Activated CD4-positive, alpha-beta T cell treated with anti-CD3 and anti-CD28 coated beads for 36 hours (primary cell): ENCODE data around the gene SPRYD3. TPM values are rescaled to one million over a fixed set of nuclear protein-coding genes. Genes with fewer than 3 reads are reported as not detected.

Experiments
- ATAC-seq: fragments of 200-7000 bp; cut with Tn5 transposase; one replicate; pipeline ENCODE4 v1.10.0; 2021; ENCODE audit warnings: mild to moderate bottlenecking, moderate library complexity
- CTCF ChIA-PET: fragments of 350-600 bp; sonication (Branson Sonifier 250); formaldehyde crosslinking; loops from one replicate; lab custom pipeline; 2021; ENCODE audit warnings: antibody characterized with exemption; lab: Charles Lee
- POLR2A ChIA-PET: fragments of 350-600 bp; sonication (Branson Sonifier 250); formaldehyde crosslinking; loops from one replicate; lab custom pipeline; 2021; ENCODE audit warnings: antibody characterized with exemption, inconsistent platforms; lab: Charles Lee
- DNase-seq: peaks from one replicate; pipeline ENCODE4 v3.0.0-alpha.2; 2020
- H3K27ac Mint-ChIP-seq: one replicate; pipeline ENCODE4 v1.8.0; 2021; ENCODE audit warnings: mixed read lengths
- H3K27me3 Mint-ChIP-seq: one replicate; pipeline ENCODE4 v1.8.0; 2021; ENCODE audit warnings: mixed read lengths
- H3K36me3 Mint-ChIP-seq: one replicate; pipeline ENCODE4 v1.8.0; 2021; ENCODE audit warnings: low read depth, mixed read lengths
- H3K4me1 Mint-ChIP-seq: one replicate; pipeline ENCODE4 v1.8.0; 2021; ENCODE audit warnings: mixed read lengths
- H3K4me3 Mint-ChIP-seq: one replicate; pipeline ENCODE4 v1.8.0; 2021; ENCODE audit warnings: mild to moderate bottlenecking, moderate library complexity, mixed read lengths
- H3K9me3 Mint-ChIP-seq: one replicate; pipeline ENCODE4 v1.8.0; 2021; ENCODE audit warnings: low read depth, mixed read lengths
- intact Hi-C, 2 experiments: fragments of 100-400 bp; cut with DNase I in 1 of 2; cut with micrococcal nuclease in 1 of 2; formaldehyde crosslinking; loops; one replicate each; pipeline versions ENCODE4 v1.14.2 to v1.15.1; 2022 to 2024; cut with DNase I, micrococcal nuclease
- total RNA-seq, 2 experiments: library from RNA; stranded (reverse); gene quantifications; one replicate each; pipeline ENCODE4 v1.2.3, GENCODE V29; 2021

Gene SPRYD3, protein sequence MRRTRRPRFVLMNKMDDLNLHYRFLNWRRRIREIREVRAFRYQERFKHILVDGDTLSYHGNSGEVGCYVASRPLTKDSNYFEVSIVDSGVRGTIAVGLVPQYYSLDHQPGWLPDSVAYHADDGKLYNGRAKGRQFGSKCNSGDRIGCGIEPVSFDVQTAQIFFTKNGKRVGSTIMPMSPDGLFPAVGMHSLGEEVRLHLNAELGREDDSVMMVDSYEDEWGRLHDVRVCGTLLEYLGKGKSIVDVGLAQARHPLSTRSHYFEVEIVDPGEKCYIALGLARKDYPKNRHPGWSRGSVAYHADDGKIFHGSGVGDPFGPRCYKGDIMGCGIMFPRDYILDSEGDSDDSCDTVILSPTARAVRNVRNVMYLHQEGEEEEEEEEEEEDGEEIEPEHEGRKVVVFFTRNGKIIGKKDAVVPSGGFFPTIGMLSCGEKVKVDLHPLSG
- 10 to 100 TPM; 13.7 to 18.2 TPM for total RNA-seq

DNA sequence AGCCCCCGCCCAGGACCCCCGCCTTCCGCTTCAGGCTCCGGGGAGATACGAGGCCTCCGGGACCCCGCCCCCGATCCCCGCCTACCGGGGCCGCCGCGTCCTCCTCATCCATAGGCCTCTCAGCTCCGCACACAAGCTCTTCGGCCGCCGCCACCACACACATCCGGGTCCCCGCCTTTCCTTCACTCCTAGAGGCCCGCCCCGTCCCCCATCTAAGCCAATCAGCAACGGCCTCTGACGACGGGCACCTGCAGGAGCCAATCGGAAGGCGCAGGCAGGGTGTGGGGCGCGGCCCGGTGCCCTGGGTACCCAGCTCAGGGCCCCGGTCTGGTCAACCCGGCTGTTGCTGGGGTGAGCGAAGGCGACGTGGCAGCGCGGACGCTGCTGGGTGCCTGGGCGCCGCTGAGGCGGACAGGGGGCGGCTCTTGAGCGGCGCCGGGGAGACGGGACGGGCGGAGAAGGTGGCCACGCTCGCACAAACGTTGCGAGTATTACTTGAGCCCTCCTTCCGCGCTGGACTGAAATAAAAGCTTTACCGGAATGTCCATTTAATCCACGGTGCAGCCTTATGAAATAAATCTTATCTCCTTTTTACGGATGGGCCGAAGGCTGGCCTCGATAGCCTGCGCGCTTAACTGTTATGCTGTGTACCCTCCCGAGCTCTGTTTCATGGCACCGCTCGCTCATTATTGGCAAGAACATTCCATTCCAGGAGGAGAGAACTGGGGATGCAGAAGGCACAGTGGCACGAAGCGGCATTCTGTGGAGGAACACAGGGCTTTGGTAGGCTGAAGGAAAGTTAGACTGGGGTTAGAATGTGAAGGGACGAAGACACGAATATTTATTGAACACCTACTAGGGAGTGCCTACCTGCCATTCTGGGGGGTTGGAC, at the start of gene SPRYD3:
SPRYD3 (minus strand) TSS at position 165 of the 892 bp plus-strand sequence; CDS start at position 108, 57 bp downstream.
- H3K36me3 Mint-ChIP-seq, result peaks cover 12% of the 10 kb centered on the region
- H3K4me1 Mint-ChIP-seq, result peaks cover 33% of the 10 kb centered on the region
- peak within 1 kb of the TSS; percentile 80 for H3K4me3 Mint-ChIP-seq
- ATAC-seq, result peak; percentile 98
- H3K9me3 Mint-ChIP-seq, result no peaks in the 10 kb centered on the region
- POLR2A ChIA-PET, result interaction anchor here (0.5 to 3.5 kb wide), 11 partner anchors 13 to 421 kb away, joined by 3 to 13 read pairs (median 5); partner anchors contain the start of genes EIF4B, IGFBP6, PFDN5 and SOAT2
- H3K27ac Mint-ChIP-seq, result peak within 1 kb of the TSS; percentile 74
- CTCF ChIA-PET, result interaction anchor here (0.6 to 14.8 kb wide), 17 partner anchors 14 to 430 kb away, joined by 3 to 155 read pairs (median 4); partner anchors contain the start of genes EIF4B, ESPL1, IGFBP6 and SOAT2
- DNase-seq, result peak; percentile 98
- intact Hi-C loops, result loop anchor here (1.0 to 2.0 kb wide), 9 partner anchors 19 to 242 kb away; partner anchors contain the start of genes CSAD (in 2 of the 2), EIF4B (in 2 of the 2), ZNF740 (in 2 of the 2) and AAAS (in 1 of the 2)
- H3K27me3 Mint-ChIP-seq, result no peaks in the 10 kb centered on the region

DNA sequence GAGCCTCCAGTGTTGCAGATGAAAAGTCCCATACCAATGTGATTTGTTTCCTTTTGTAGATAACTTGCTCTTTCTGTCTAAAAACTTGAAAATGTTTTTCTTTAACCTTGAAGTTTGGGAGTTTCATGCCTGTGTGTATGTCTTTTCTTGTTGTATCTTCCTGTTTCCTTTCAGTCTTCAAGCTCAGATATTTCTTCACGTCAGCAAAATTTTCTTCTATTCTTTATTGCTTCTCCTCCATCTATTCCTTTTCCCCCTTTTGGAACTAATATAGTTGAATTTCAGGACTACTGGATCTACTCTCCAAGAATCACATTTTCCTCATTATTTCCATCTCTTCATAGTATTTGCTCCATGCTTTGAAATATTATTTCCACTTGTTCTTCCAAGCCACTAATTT, 48.0 kb upstream of the SPRYD3 start:
- H3K36me3 Mint-ChIP-seq, result no peaks in the 10 kb centered on the region
- POLR2A ChIA-PET, result no interaction called here
- ATAC-seq, result no peak
- intact Hi-C loops, result no loop called here
- H3K9me3 Mint-ChIP-seq, result no peaks in the 10 kb centered on the region
- H3K27ac Mint-ChIP-seq, result no peak overlapping the region
- no peak overlapping the region for H3K4me3 Mint-ChIP-seq
- peaks cover 7% of the 10 kb centered on the region for H3K27me3 Mint-ChIP-seq
- DNase-seq, result no peak
- H3K4me1 Mint-ChIP-seq, result peaks cover 4% of the 10 kb centered on the region
- CTCF ChIA-PET, result no interaction called here

DNA sequence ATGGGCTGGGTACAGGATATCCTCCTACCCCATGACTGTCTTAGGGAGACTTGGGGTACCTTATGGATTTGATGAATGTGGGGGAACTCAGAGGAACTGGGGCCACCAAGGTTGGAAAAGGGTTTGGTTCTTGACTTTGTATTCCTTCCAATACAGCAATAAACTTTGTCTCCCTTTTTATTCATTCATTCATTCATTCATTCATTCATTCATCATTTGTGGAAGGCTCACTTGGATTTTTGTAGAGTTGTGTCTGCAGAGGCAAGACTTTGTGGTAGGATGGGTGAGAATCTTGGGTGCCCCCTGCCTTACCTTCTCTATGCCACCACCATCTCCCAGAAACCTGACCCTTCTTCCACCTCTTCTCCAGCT, 45.1 kb upstream of the SPRYD3 start:
- no peak overlapping the region for H3K27ac Mint-ChIP-seq
- CTCF ChIA-PET, result no interaction called here
- no peaks in the 10 kb centered on the region for H3K9me3 Mint-ChIP-seq
- no peak for DNase-seq
- no peak for ATAC-seq
- intact Hi-C loops, result no loop called here
- POLR2A ChIA-PET, result no interaction called here
- H3K4me3 Mint-ChIP-seq, result no peak overlapping the region
- no peaks in the 10 kb centered on the region for H3K36me3 Mint-ChIP-seq
- H3K27me3 Mint-ChIP-seq, result peaks cover 4% of the 10 kb centered on the region
- peaks cover 4% of the 10 kb centered on the region for H3K4me1 Mint-ChIP-seq

DNA sequence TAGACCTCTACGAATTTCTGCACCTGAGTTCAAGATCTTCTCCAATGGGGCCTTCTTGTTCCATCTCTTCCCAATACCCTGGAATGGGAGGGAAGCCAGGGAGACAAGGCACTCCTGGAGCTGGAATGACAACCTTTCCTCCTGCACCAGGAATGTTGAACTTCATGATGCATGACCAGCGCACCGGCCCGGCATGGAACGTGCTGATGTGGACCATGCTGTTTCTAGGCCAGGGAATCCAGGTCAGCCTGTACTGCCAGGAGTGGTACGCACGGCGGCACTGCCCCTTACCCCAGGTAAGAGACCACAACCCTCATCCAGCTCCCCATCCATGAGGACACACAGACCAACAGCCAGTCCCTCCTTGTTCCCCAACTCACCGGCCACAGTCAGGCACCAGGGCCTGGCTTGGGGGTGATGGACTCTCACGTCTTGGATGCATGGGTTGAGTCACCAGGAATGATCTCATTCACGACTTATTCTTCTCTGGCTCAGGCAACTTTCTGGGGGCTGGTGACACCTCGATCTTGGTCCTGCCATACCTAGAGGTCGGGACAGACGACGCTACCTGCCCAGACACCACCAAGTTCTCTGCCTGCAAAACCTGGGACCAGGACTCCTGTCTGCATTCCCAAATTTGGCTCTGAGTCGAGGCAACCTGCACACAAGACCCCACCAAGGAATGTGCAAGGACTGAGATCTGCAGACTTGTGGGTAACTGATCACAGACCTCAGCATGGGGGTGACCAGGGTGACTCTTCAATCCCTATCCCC, 44.6 kb upstream of the SPRYD3 start:
- intact Hi-C loops, result no loop called here
- H3K4me1 Mint-ChIP-seq, result peaks cover 4% of the 10 kb centered on the region
- no peak overlapping the region for H3K27ac Mint-ChIP-seq
- H3K9me3 Mint-ChIP-seq, result no peaks in the 10 kb centered on the region
- ChIA-PET CTCF (interaction anchor here (0.6 kb wide), 1 partner anchor 58 kb away, joined by 4 read pairs; no protein-coding TSS in a partner anchor), POLR2A (no interaction called here)
- no peak overlapping the region for H3K4me3 Mint-ChIP-seq
- ATAC-seq (no peak), DNase-seq (no peak)
- no peaks in the 10 kb centered on the region for H3K36me3 Mint-ChIP-seq
- peaks cover 4% of the 10 kb centered on the region for H3K27me3 Mint-ChIP-seq

DNA sequence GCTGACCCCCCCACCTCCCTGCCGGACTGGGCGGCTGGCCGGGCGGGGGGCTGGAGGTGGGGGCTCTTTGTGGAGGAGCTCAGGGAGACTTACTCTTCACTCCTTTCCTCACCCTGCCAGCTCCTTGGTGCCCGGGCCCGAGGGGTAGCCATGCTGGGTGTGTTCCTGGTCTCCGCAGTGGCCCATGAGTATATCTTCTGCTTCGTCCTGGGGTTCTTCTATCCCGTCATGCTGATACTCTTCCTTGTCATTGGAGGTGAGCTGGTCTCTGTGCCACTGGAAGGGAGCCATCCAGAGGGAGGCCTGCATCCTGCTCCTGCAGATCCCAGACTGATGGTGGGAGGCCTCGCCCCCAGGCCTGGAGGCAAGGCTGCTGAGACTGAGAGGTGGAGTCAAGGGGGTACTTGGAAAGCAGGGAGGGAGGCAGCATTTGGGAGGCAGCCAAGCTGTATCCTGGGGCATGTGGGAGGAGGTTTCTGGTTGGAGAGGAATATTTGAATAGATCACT, 43.8 kb upstream of the SPRYD3 start:
- POLR2A ChIA-PET, result no interaction called here
- H3K27ac Mint-ChIP-seq, result no peak overlapping the region
- intact Hi-C loops, result no loop called here
- H3K36me3 Mint-ChIP-seq, result no peaks in the 10 kb centered on the region
- peaks cover 4% of the 10 kb centered on the region for H3K4me1 Mint-ChIP-seq
- H3K27me3 Mint-ChIP-seq, result peaks cover 4% of the 10 kb centered on the region
- CTCF ChIA-PET, result interaction anchor here (0.5 to 0.6 kb wide), 2 partner anchors 57 to 1200 kb away, joined by 3 to 4 read pairs; no protein-coding TSS in a partner anchor
- no peak overlapping the region for H3K4me3 Mint-ChIP-seq
- H3K9me3 Mint-ChIP-seq, result no peaks in the 10 kb centered on the region
- no peak for DNase-seq
- ATAC-seq, result no peak

DNA sequence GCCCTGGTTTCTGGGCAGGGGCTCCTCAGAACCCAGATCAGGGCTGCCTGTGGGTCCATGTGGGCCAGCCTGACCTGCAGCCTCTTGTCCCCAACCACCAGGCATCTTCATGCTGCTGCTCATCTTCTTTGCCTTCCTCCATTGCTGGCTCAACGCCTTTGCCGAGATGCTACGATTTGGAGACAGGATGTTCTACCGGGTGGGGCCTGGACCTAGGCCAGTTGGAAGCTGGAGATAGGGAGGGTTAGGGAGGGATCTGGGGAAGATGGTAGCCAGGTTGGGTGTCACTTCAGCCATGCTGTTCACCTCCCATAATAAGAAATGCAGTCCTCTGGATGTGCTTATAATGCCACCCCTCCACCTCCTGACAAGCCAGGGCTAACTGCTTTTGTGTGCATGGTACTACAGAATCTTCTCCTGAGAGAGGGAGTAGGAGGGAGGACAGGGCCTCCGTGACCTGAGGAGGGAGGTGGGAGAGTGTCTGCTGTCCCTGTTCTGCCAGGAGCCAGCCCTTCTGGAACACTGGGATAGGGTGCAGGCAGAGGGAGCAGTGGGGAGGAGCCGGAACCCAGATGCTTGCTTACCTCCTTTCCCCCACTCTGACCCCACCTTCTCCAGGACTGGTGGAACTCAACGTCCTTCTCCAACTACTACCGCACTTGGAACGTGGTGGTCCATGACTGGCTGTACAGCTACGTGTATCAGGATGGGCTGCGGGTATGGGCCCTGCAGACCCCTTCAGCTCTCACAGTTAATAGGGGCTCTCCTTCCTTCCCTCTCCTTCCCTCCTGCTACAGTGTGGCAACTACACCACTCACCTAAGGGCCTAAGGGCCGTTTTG, 41.7 kb upstream of the SPRYD3 start:
- CTCF ChIA-PET, result no interaction called here

DNA sequence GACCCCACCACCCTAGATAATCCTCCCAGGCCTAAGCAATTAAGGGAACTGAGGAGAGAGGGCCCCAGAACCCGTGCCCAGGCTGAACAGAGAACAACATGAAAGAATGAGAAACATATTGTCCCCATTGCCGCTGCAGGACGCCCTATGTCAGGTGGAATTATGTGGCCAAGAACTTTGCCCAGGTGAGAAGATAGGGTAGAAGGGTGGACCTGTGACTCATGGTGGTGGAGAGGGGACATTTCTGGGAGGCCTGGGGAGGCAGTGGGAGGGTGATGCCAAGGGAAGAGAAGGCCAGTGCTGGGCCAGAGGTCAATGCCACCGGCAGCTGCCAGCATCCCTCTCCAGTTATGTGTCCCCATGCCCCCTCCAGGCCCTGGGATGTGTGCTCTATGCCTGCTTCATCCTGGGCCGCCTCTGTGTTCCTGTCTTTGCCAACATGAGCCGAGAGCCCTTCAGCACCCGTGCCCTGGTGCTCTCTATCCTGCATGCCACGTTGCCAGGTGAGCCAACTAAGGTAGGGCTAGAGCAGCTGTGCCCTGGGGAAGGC, 39.6 kb upstream of the SPRYD3 start:
- H3K27ac Mint-ChIP-seq, result no peak overlapping the region
- H3K4me3 Mint-ChIP-seq, result no peak overlapping the region
- no peaks in the 10 kb centered on the region for H3K9me3 Mint-ChIP-seq
- no peaks in the 10 kb centered on the region for H3K27me3 Mint-ChIP-seq
- DNase-seq (no peak), ATAC-seq (no peak)
- ChIA-PET POLR2A (no interaction called here), CTCF (interaction anchor here (0.6 to 0.7 kb wide), 2 partner anchors 10 to 128 kb away, joined by 3 to 4 read pairs; no protein-coding TSS in a partner anchor)
- intact Hi-C loops, result no loop called here
- H3K4me1 Mint-ChIP-seq, result no peaks in the 10 kb centered on the region
- H3K36me3 Mint-ChIP-seq, result no peaks in the 10 kb centered on the region

More for the DNA sequence above, 41.7 kb upstream of the SPRYD3 start:
- POLR2A ChIA-PET, result no interaction called here
- H3K4me3 Mint-ChIP-seq, result no peak overlapping the region
- H3K36me3 Mint-ChIP-seq, result no peaks in the 10 kb centered on the region
- H3K4me1 Mint-ChIP-seq, result no peaks in the 10 kb centered on the region
- ATAC-seq (no peak), DNase-seq (no peak)
- H3K27ac Mint-ChIP-seq, result no peak overlapping the region
- no peaks in the 10 kb centered on the region for H3K9me3 Mint-ChIP-seq
- no peaks in the 10 kb centered on the region for H3K27me3 Mint-ChIP-seq
- intact Hi-C loops, result no loop called here

DNA sequence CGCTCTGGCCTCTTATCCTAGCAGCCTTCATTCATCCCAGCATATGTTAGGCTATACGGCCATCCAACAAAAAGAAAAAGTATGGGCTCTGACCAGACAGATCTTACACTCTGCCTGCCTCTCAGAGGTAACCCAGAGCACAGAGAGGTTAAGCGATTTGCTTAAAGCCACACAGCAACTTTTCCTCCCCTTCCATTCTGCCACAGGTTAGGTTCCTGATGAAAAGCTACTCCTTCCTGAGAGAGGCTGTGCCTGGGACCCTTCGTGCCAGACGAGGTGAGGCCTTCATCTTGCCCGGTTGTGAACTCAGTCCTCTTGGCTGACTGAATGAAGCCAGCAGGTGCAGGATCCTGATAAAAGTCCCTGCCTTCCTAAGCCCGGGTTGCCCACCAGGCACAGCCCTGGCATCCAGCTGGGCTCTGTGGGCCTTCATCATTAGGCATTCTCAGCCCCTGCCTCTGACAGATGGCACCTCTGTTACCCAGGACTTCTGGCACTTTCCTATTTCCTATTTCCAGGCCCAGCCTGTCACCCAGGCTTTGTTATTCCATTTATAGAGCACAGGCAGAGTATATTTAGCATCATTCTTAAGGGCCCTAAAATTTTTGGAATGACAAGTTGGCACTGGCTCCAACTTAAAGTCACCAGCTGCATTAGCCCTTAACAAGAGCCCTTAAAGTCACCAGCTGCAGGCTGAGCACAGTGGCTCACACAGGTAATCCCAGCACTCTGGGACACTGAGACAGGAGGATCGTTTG, 36.9 kb upstream of the SPRYD3 start:
- Mint-ChIP-seq H3K27me3 (no peaks in the 10 kb centered on the region), H3K4me1 (no peaks in the 10 kb centered on the region), H3K27ac (no peak overlapping the region), H3K36me3 (no peaks in the 10 kb centered on the region), H3K4me3 (no peak overlapping the region), H3K9me3 (no peaks in the 10 kb centered on the region)
- DNase-seq, result no peak
- ATAC-seq, result no peak
- CTCF ChIA-PET, result no interaction called here
- intact Hi-C loops, result no loop called here
- POLR2A ChIA-PET, result interaction anchor here (0.6 to 1.0 kb wide), 2 partner anchors 37 to 363 kb away, joined by 3 read pairs; partner anchors contain the start of gene SPRYD3

DNA sequence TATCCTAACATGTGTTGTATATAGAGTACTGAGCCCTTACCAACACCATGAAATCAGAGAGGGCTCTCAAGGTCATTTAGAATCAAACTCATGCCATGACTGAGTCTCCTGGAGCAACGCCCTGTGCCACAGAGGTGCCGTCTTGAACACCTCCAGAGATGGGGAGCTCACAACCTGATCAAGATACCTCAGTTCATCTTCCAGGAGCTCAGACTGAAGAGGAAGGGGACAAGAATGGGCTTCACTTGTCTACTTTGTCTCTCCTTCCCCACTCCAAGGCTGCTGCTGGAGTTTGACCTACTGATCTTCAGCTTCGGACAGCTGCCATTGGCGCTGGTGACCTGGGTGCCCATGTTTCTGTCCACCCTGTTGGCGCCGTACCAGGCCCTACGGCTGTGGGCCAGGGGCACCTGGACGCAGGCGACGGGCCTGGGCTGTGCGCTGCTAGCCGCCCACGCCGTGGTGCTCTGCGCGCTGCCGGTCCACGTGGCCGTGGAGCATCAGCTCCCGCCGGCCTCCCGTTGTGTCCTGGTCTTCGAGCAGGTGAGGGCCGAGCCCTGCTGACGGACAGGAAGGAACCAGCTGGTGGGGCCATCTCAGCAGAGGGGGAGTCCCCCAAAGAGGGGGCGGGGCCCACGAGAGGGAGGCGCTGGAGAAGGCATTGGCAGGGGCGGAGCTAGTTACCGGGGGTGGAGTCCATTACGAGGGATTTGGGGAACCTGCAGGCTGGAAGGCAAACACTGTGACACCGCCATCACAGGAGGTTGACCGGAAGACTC, 36.1 kb upstream of the SPRYD3 start:
- ChIA-PET POLR2A (interaction anchor here (1.0 kb wide), 1 partner anchor 36 kb away, joined by 3 read pairs; the partner anchor contains the start of gene SPRYD3), CTCF (interaction anchor here (0.6 kb wide), 1 partner anchor 99 kb away, joined by 3 read pairs; no protein-coding TSS in a partner anchor)
- Mint-ChIP-seq H3K27me3 (no peaks in the 10 kb centered on the region), H3K36me3 (no peaks in the 10 kb centered on the region), H3K4me1 (no peaks in the 10 kb centered on the region), H3K9me3 (no peaks in the 10 kb centered on the region), H3K4me3 (no peak overlapping the region), H3K27ac (no peak overlapping the region)
- intact Hi-C loops, result no loop called here
- ATAC-seq, result peak; percentile 30
- peak; percentile 29 for DNase-seq
